B cell (primary cell): Measurements from ENCODE around the gene ITLN1.

ENCODE experiments used
- CTCF ChIP-seq: fragments of 200-600 bp; IDR thresholded peaks from one replicate; pipeline ENCODE4 v1.8.0; 2022; ENCODE audit warnings: antibody characterized with exemption, mild to moderate bottlenecking
- EZH2 ChIP-seq: IDR thresholded peaks from 2 replicates; pipeline ENCODE4 v1.6.1; 2012; ENCODE audit warnings: borderline replicate concordance, low read depth, mild to moderate bottlenecking, moderate library complexity, low read length; ENCODE audit not compliant: insufficient read depth, poor library complexity, severe bottlenecking

- TF ChIP-seq CTCF (no peak), EZH2 (no peak)
Observed at GRCh38 chr1:160911925-160912324, 26.9 kb upstream of the ITLN1 start.
